HFFc6 (cell line): Measurements from ENCODE around the gene PDE8B. TPM values are rescaled to one million over a fixed set of nuclear protein-coding genes. Genes with fewer than 3 reads are reported as not detected.
"Not testable (repeated sequence)": the region's sequence is repeated elsewhere in the genome, so short reads cannot be mapped to it uniquely, and the experiment has no call there.

ENCODE experiments used
- DNase-seq: peaks from one replicate; pipeline ENCODE4 v3.0.0-alpha.2; 2018
- H3K27ac Mint-ChIP-seq: 2 replicates; pipeline ENCODE4 v1.8.0; 2020; ENCODE audit warnings: mild to moderate bottlenecking, mixed read lengths
- H3K27me3 Mint-ChIP-seq: 2 replicates; pipeline ENCODE4 v1.8.0; 2021; ENCODE audit warnings: mild to moderate bottlenecking, moderate library complexity, mixed read lengths; ENCODE audit not compliant: insufficient read depth
- H3K36me3 Mint-ChIP-seq: 2 replicates; pipeline ENCODE4 v1.8.0; 2021; ENCODE audit warnings: low read depth, mixed read lengths
- H3K4me1 Mint-ChIP-seq: 2 replicates; pipeline ENCODE4 v1.8.0; 2020; ENCODE audit warnings: low read depth, mixed read lengths
- H3K4me3 Mint-ChIP-seq: 2 replicates; pipeline ENCODE4 v1.8.0; 2020; ENCODE audit warnings: mild to moderate bottlenecking, moderate library complexity, mixed read lengths
- H3K9me3 Mint-ChIP-seq: 2 replicates; pipeline ENCODE4 v1.8.0; 2020; ENCODE audit warnings: mild to moderate bottlenecking, mixed read lengths
- total RNA-seq, 6 experiments: library from RNA; stranded (reverse); fragmentation: NEBNext Ultra II Directional; extraction: Animal tissue kit (Norgen Biotek cat#: 25700); gene quantifications; 2 replicates in 1 of 6; 3 replicates in 5 of 6; pipeline ENCODE4 v1.2.3, GENCODE V29; 2021
- TF ChIP-seq, protein P1 (sequence below): fragments of 200-600 bp; sonication (generic); IDR thresholded peaks from 2 replicates; pipeline ENCODE4 v1.5.0; 2021; ENCODE audit warnings: antibody characterized with exemption, mild to moderate bottlenecking

PDE8B gene
- total RNA-seq, 6 experiments from 2014 or later = 0.14 TPM; not detected in 5

DNA sequence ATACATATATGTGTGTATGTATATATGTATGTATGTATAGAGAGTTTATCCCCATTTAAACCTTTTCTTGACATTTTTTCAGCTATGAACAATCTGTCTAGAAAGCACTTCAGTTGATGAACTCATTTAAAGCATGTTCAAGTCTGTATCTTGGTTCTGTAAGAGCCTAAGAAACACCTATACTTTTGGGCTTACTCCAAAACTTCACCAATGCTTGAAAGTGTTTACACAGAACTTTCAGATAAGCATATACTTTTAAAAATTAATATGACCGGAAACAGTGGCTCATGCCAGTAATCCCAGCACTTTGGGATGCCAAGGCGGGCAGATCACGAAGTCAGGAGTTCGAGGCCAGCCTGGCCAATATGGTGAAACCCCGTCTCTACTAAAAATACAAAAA, 250.8 kb downstream of the PDE8B start:
- Mint-ChIP-seq H3K36me3 (peaks cover 4% of the 10 kb centered on the region; the same call in 1 of the 2 replicates), H3K27me3 (no peaks in the 10 kb centered on the region), H3K4me1 (peaks cover 23% of the 10 kb centered on the region), H3K4me3 (no peak overlapping the region), H3K27ac (no peak overlapping the region), H3K9me3 (no peaks in the 10 kb centered on the region)
- TF ChIP-seq, protein P1, sequence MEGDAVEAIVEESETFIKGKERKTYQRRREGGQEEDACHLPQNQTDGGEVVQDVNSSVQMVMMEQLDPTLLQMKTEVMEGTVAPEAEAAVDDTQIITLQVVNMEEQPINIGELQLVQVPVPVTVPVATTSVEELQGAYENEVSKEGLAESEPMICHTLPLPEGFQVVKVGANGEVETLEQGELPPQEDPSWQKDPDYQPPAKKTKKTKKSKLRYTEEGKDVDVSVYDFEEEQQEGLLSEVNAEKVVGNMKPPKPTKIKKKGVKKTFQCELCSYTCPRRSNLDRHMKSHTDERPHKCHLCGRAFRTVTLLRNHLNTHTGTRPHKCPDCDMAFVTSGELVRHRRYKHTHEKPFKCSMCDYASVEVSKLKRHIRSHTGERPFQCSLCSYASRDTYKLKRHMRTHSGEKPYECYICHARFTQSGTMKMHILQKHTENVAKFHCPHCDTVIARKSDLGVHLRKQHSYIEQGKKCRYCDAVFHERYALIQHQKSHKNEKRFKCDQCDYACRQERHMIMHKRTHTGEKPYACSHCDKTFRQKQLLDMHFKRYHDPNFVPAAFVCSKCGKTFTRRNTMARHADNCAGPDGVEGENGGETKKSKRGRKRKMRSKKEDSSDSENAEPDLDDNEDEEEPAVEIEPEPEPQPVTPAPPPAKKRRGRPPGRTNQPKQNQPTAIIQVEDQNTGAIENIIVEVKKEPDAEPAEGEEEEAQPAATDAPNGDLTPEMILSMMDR = no peak
- DNase-seq = no peak

DNA sequence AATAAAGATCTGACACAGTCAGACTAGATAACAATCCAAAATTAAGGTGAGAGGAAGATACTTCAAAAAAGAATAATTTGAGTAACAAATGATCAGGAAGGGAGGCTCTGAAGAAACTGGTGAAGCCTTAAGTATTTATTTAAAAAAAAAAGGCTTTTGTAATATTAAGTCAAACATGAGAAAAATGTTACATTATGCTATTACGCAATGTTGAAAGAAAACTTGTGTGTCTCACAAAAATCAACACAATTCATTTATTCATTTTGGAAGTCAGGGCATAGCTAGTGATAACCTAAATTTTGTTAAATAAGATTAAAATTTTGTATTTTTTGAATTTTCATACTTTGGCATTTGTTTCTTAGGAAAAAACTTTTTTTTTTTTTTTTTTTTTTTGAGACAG, 253.4 kb downstream of the PDE8B start:
- Mint-ChIP-seq H3K9me3 (no peaks in the 10 kb centered on the region), H3K27me3 (no peaks in the 10 kb centered on the region), H3K4me1 (peaks cover 6% of the 10 kb centered on the region), H3K4me3 (no peak overlapping the region), H3K27ac (no peak overlapping the region), H3K36me3 (peaks cover 15% of the 10 kb centered on the region)
- no peak for DNase-seq
- TF ChIP-seq, protein P1 = no peak

DNA sequence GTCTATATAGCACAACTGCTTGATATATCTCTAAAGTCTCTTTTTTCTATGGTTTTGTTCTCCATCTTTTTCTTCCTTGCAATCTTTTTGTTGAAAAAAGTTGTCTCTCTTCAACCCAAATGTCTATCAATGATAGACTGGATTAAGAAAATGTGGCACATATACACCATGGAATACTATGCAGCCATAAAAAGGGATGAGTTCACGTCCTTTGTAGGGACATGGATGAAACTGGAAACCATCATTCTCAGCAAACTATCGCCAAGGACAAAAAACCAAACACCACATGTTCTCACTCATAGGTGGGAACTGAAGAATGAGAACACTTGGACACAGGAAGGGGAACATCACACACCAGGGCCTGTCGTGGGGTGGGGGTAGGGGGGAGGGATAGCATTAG, 258.4 kb downstream of the PDE8B start:
- not testable (repeated sequence) for DNase-seq, H3K27me3 Mint-ChIP-seq, H3K4me1 Mint-ChIP-seq, H3K9me3 Mint-ChIP-seq, H3K27ac Mint-ChIP-seq, H3K4me3 Mint-ChIP-seq
- H3K36me3 Mint-ChIP-seq = peaks cover 33% of the 10 kb centered on the region

DNA sequence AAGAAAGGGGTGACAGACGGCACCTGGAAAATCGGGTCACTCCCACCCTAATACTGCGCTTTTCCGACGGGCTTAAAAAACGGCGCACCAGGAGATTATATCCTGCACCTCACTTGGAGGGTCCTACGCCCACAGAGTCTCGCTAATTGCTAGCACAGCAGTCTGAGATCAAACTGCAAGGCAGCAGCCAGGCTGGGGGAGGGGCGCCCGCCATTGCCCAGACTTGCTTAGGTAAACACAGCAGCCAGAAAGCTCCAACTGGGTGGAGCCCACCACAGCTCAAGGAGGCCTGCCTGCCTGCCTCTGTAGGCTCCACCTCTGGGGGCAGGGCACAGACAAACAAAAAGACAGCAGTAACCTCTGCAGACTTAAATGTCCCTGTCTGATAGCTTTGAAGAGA, 264.6 kb downstream of the PDE8B start:
- not testable (repeated sequence) for H3K27me3 Mint-ChIP-seq, DNase-seq, H3K27ac Mint-ChIP-seq, H3K4me3 Mint-ChIP-seq, H3K9me3 Mint-ChIP-seq, H3K4me1 Mint-ChIP-seq
- H3K36me3 Mint-ChIP-seq = peaks cover 30% of the 10 kb centered on the region

Other genes with a start within 250 kb of the PDE8B start
- 10 to 100 TPM; 19.7 to 23.0 (median 20.5) TPM for gene AGGF1, start 180.3 kb upstream of the PDE8B start, total RNA-seq
- gene ZBED3, start 123.4 kb upstream of the PDE8B start, total RNA-seq = 1 to 10 TPM; 1.7 to 2.1 (median 1.9) TPM